AG09319 (cell line): ENCODE results near the gene CSTF1.

ENCODE experiments used
- DNase-seq: peaks from one replicate; pipeline ENCODE4 v3.0.0-alpha.2; 2010; ENCODE audit warnings: low read depth; ENCODE audit errors: extremely low read depth
- TF ChIP-seq, protein P1 (sequence below): IDR thresholded peaks from 2 replicates; pipeline ENCODE4 v1.5.1; 2011; ENCODE audit warnings: low read depth, mild to moderate bottlenecking, inconsistent platforms, low read length, moderate library complexity

The CSTF1 gene

DNA sequence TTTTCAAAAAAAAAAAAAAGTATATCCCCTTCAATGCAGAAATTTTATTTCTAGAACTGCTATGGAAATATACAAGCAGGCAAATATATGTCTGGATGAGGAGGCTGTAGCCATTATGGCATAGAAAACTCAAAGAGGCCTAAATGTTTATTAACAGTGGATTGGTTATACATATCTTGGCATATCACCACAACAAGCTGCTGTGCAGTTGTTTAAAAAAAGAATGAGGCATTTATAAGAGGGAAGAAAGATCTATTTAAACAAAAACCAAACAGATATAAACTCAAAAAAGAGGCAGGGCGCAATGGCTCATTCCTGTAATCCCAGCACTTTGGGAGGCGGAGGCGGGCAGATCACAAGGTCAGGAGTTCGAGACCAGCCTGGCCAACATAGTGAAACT is 45.8 kb downstream of the CSTF1 start:
- TF ChIP-seq, protein P1, sequence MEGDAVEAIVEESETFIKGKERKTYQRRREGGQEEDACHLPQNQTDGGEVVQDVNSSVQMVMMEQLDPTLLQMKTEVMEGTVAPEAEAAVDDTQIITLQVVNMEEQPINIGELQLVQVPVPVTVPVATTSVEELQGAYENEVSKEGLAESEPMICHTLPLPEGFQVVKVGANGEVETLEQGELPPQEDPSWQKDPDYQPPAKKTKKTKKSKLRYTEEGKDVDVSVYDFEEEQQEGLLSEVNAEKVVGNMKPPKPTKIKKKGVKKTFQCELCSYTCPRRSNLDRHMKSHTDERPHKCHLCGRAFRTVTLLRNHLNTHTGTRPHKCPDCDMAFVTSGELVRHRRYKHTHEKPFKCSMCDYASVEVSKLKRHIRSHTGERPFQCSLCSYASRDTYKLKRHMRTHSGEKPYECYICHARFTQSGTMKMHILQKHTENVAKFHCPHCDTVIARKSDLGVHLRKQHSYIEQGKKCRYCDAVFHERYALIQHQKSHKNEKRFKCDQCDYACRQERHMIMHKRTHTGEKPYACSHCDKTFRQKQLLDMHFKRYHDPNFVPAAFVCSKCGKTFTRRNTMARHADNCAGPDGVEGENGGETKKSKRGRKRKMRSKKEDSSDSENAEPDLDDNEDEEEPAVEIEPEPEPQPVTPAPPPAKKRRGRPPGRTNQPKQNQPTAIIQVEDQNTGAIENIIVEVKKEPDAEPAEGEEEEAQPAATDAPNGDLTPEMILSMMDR, result no peak
- no peak for DNase-seq

- TF ChIP-seq, protein P1, result no peak
- DNase-seq, result peak; percentile 93
These were observed 47.4 kb downstream of the CSTF1 start for GRCh38 chr20:56439771-56440291.

- DNase-seq, result no peak
These were observed 48.0 kb downstream of the CSTF1 start for GRCh38 chr20:56440346-56441007.

DNA sequence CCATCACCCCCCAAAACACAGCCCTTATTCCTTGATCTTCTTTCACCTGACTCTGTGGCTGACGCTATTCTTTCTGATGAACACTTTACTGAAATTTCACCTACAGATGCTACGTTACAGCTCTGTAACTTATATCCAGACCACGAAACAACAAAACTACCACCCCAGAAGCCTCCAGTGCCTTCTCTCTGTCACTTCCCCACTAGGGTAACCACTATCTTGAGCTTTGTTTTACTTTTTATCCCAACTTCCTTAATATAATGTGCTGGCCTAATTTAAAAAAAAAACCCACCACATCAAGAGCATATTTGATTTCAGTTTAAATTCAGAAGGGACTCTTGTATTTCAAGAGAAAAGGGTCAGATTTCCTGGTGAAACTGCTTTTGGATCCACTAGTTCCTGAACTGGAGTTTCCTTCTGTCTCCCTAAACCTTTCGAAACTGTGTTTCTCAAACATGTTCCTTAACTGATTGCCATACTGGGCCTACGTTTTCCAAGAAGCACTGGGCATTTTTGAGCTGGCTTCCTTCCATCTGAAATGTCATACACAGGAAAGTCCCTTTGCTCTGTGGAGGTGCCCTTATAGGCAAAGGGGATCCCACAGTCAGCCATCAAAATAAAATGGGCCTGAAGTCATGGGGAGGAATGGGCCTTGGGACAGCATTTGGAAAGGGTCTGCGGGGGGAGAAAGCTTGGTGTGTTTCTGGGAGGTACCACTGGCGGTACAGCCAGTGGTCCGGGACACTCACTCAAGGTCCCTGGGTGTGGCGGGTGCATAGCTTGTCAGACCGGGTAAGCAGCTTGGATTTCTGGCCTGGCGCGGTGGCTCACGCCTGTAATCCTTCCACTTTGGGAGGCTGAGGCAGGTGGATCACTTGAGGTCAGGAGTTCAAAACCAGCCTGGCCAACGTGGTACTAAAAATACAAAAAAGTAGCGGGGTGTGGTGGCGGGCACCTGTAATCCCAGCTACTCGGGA is 50.2 kb downstream of the CSTF1 start:
- no peak for DNase-seq

More at GRCh38 chr20:56440346-56441007, 48.0 kb downstream of the CSTF1 start:
- TF ChIP-seq, protein P1, result no peak

GRCh38 chr20:56443654-56444540 is 51.5 kb downstream of the CSTF1 start:
- DNase-seq, result no peak
- TF ChIP-seq, protein P1, result no peak

More for the DNA sequence above, 50.2 kb downstream of the CSTF1 start:
- TF ChIP-seq, protein P1, result no peak

GRCh38 chr20:56445130-56445529 is 52.7 kb downstream of the CSTF1 start:
- no peak for DNase-seq
- TF ChIP-seq, protein P1, result no peak
